ENCODE data around the gene TTC34.

Gene TTC34

GRCh38 chr1:2796890-2797740 lies 4.4 kb downstream of the TTC34 start:
- no peak for DNase-seq (ENCODE audit: low spot score)
- in situ Hi-C loops (cut with MboI; ENCODE audit: low pct_unique_long_range_greater_than_20kb, low sequenced_read_pairs, unreplicated experiment): no loop called here
- no peak for TF ChIP-seq CTCF (IDR thresholded peaks at IDR 0.05; ENCODE audit: extremely low read depth, insufficient read depth, missing control alignments)

- in situ Hi-C loops (cut with MboI; ENCODE audit: low pct_unique_long_range_greater_than_20kb, low sequenced_read_pairs, unreplicated experiment): no loop called here
- DNase-seq (ENCODE audit: low spot score): no peak
- TF ChIP-seq CTCF (IDR thresholded peaks at IDR 0.05; ENCODE audit: extremely low read depth, insufficient read depth, missing control alignments): no peak
These were observed 5.6 kb downstream of the TTC34 start for GRCh38 chr1:2795926-2796325.

DNA sequence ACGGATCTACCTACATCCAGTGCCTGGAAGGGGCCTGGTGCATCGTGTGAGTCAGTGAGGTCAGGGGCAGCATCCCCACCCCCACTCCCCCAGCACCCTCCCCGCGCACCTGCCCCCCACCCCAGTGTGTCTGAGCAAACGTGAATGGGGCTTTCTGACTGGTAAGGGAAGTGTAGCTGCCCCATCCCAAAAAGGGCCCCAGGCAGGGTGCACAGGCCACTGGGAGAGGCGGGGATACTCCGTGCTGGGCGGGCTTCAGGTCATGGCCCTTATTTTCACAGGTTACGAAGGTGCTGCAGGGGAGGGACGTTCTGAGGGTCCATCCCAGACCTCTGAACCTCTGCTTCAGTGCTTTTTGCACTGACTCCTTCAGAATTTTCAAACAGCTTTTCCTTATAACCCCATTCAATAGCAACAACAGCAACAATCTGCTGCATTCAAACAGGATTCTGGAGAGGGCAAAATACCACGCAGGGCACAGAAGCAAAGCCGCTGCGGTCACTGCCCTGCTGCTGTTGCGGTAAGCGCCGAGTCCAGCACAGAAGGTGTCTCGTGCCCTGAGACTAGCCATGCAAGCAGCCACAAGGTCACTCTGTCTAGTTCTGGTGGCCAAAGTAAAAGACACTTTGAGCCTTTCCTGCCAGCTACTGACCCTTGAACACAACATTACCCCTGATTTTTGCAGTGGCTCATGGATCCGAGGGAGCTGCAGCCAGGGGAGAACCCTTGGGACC lies 10.3 kb downstream of the TTC34 start:
- in situ Hi-C loops (cut with MboI; ENCODE audit: low pct_unique_long_range_greater_than_20kb, low sequenced_read_pairs, unreplicated experiment): no loop called here
- no peak for TF ChIP-seq CTCF (IDR thresholded peaks at IDR 0.05; ENCODE audit: extremely low read depth, insufficient read depth, missing control alignments)
- no peak for DNase-seq (ENCODE audit: low spot score)

DNA sequence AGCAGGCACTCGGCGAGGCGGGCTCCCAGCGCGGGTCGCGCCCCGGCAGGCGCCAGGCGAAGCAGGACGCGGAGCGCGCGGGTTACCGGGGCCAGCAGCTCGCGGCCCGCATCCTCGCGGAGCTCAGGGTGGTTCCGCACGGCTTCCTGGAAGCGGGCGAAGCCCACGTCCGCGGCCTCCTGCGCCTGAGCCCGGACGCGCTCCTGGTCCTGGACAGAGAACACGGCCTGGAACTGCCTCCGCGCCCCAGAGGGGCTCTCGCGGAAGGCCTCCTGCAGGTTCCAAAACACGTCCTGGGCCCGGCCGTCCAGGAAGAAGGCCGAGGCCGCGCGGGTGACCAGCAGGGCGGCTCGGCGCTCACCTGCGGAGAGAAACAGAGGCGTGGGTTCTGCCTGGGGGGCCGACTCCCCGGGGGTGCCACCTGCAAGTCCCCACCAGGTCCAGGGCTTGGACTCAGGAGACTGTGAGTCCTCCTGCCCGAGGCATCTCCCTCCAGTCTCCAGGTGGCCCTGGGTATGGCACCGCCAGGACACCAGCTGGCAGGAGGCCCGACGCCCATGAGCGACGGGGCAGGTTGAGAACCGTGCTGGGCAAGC lies 11.4 kb downstream of the TTC34 start:
- DNase-seq (ENCODE audit: low spot score): no peak
- in situ Hi-C loops (cut with MboI; ENCODE audit: low pct_unique_long_range_greater_than_20kb, low sequenced_read_pairs, unreplicated experiment): no loop called here
- no peak for TF ChIP-seq CTCF (IDR thresholded peaks at IDR 0.05; ENCODE audit: extremely low read depth, insufficient read depth, missing control alignments)

- DNase-seq (ENCODE audit: low spot score): no peak
- in situ Hi-C loops (cut with MboI; ENCODE audit: low pct_unique_long_range_greater_than_20kb, low sequenced_read_pairs, unreplicated experiment): no loop called here
- no peak for TF ChIP-seq CTCF (IDR thresholded peaks at IDR 0.05; ENCODE audit: extremely low read depth, insufficient read depth, missing control alignments)
These were observed 12.1 kb downstream of the TTC34 start for GRCh38 chr1:2789164-2789985.

Data from GM13977 (cell line).